ENCODE measurements around the gene DNAH12.

DNA sequence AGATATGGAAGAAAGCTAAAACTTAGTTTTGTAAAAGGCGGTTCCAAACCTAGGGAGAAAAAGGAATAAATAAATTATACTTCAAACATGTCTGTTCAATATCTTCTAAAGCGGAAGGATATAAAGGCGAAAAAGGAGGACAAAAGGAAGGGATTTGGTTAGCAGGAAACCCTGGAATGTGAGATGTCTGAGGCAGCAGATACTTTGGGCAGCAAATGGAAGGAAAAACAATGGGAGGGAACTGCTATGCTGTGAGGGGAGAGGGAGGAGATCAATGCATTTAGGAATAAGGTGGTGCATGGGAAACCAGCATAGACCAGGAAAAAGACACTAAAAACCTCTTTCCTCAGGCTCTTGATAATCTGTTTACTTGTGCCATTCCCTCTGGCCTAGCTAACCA, 120.8 kb downstream of the DNAH12 start:
- TF ChIP-seq, protein P1, sequence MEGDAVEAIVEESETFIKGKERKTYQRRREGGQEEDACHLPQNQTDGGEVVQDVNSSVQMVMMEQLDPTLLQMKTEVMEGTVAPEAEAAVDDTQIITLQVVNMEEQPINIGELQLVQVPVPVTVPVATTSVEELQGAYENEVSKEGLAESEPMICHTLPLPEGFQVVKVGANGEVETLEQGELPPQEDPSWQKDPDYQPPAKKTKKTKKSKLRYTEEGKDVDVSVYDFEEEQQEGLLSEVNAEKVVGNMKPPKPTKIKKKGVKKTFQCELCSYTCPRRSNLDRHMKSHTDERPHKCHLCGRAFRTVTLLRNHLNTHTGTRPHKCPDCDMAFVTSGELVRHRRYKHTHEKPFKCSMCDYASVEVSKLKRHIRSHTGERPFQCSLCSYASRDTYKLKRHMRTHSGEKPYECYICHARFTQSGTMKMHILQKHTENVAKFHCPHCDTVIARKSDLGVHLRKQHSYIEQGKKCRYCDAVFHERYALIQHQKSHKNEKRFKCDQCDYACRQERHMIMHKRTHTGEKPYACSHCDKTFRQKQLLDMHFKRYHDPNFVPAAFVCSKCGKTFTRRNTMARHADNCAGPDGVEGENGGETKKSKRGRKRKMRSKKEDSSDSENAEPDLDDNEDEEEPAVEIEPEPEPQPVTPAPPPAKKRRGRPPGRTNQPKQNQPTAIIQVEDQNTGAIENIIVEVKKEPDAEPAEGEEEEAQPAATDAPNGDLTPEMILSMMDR (IDR thresholded peaks at IDR 0.05 in 4 of 5, conservative IDR thresholded peaks at IDR 0.05 in 1 of 5), result no peak
- TF ChIP-seq POLR2A (IDR thresholded peaks at IDR 0.05), result no peak
